ENCODE results near the gene EHD3. TPM values are rescaled to one million over a fixed set of nuclear protein-coding genes. Genes with fewer than 3 reads are reported as not detected.

The EHD3 gene
- total RNA-seq, 1 donor from 2014 or later: 13.2 TPM

DNA sequence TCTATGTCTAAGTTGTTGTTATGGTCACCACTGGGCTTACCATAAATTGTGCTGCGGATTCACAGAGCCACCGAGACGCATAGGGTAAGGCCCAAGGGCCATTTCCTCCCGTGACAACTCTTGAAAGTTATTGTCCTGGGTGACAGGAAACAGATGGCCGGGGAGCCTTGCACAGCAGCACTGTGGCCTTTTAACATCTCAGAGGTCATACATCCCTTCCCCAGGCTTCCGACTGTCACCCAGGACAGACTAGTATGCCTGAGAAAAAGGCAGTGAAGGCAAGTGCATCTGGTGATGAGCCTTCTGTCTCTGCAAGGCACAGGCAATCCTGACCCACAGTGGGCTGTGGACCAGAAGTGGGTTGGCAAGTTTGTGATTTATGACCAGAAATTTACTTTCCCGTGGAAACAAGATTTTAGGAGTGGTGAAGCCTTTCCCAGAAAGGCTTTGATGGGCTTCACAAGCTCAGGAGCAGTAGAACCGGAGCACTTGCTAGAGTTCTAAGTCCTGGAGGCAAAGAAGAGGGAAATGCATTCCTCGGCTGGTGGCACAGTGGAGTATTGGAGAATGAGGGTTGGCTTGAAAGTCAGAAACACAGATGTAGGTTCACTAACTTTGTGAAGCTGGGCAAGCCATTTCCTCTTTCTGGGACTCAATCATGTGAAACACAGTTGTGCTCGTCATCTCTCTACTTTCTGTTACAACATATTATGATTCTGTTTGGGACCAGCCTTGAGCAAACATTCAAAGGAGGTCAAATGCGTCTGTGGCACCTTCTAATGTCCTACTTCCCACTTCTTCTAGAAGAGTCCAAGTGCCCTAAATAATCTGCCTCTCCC, 14.6 kb upstream of the EHD3 start:
- Mint-ChIP-seq H3K27ac (no peak overlapping the region), H3K9me3 (no peaks in the 10 kb centered on the region), H3K4me1 (peaks cover 9% of the 10 kb centered on the region), H3K36me3 (no peaks in the 10 kb centered on the region), H3K4me3 (no peak overlapping the region), H3K27me3 (ENCODE audit: low read depth) (peaks cover 48% of the 10 kb centered on the region)
- DNase-seq (ENCODE audit: low spot score in 2 of 2, unreplicated experiment in 2 of 2): no peak
- TF ChIP-seq, protein P1, sequence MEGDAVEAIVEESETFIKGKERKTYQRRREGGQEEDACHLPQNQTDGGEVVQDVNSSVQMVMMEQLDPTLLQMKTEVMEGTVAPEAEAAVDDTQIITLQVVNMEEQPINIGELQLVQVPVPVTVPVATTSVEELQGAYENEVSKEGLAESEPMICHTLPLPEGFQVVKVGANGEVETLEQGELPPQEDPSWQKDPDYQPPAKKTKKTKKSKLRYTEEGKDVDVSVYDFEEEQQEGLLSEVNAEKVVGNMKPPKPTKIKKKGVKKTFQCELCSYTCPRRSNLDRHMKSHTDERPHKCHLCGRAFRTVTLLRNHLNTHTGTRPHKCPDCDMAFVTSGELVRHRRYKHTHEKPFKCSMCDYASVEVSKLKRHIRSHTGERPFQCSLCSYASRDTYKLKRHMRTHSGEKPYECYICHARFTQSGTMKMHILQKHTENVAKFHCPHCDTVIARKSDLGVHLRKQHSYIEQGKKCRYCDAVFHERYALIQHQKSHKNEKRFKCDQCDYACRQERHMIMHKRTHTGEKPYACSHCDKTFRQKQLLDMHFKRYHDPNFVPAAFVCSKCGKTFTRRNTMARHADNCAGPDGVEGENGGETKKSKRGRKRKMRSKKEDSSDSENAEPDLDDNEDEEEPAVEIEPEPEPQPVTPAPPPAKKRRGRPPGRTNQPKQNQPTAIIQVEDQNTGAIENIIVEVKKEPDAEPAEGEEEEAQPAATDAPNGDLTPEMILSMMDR (IDR thresholded peaks at IDR 0.05; ENCODE audit: unreplicated experiment): no peak

DNA sequence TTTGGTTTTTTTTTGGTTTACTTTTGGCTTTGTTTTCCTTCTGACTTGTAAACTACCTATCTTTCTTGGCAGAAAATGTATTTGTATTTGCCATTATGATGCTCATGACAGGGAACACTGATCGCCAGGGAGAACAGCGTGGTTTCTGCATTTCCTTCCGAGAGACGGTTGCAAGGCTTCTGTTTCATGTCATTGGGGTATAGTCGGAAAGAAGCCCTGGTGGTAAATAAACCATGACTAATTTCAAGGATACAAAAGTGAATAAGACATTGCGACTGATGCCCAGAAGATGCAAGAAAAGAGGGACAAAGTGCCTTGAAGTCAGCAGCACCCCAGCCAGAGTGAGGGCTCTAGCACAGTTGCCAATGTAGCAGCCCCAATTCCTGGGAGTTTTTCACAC, 12.4 kb upstream of the EHD3 start:
- Mint-ChIP-seq H3K36me3 (no peaks in the 10 kb centered on the region), H3K27me3 (ENCODE audit: low read depth) (peaks cover 39% of the 10 kb centered on the region), H3K4me3 (no peak overlapping the region), H3K27ac (no peak overlapping the region), H3K4me1 (peaks cover 5% of the 10 kb centered on the region), H3K9me3 (no peaks in the 10 kb centered on the region)
- TF ChIP-seq, protein P1 (IDR thresholded peaks at IDR 0.05; ENCODE audit: unreplicated experiment): no peak
- DNase-seq (ENCODE audit: low spot score in 2 of 2, unreplicated experiment in 2 of 2): no peak

DNA sequence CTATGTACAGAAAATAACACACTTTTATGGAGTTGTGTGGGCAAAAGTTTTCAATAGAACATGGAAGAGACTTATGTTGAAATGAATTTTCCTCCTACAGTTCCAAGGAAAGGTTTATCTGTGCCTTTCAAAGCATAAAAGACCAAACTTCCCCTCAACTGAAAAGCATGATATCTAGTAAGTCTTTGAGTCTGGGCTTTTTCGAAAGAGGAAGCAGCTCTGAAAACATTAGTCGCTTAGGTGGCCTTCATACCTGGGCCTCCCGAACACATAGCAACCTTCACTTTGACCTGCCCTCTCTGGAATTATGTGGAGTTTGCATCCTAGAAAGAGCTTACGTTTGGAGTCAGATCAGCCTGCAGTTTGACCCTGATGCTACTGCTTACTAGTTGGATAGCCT, 11.9 kb upstream of the EHD3 start:
- DNase-seq (ENCODE audit: low spot score in 2 of 2, unreplicated experiment in 2 of 2): no peak
- TF ChIP-seq, protein P1 (IDR thresholded peaks at IDR 0.05; ENCODE audit: unreplicated experiment): no peak
- H3K27me3 Mint-ChIP-seq (ENCODE audit: low read depth): peaks cover 36% of the 10 kb centered on the region
- no peak overlapping the region for H3K27ac Mint-ChIP-seq
- no peak overlapping the region for H3K4me3 Mint-ChIP-seq
- H3K9me3 Mint-ChIP-seq: no peaks in the 10 kb centered on the region
- peaks cover 10% of the 10 kb centered on the region for H3K4me1 Mint-ChIP-seq
- no peaks in the 10 kb centered on the region for H3K36me3 Mint-ChIP-seq

DNA sequence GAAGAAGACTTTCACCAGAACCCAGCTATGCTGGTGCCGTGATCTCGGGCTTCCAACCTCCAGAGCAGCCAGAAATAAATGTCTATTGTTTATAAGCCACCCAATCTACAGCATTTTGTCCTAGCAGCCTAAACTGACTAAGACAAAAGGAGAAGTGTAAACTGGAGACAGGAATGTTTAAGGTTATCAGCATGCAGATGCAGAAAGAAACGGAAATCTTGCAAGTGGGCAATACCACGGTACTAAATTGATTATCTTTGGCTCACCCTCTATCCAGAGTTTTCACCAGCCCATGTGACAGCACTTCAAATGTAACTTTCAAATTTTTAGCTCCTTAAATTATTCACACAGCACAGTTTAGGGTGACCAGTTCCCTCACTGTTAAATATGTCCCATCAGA, 10.9 kb upstream of the EHD3 start:
- Mint-ChIP-seq H3K27ac (no peak overlapping the region), H3K4me3 (no peak overlapping the region), H3K27me3 (ENCODE audit: low read depth) (peaks cover 27% of the 10 kb centered on the region), H3K4me1 (peaks cover 18% of the 10 kb centered on the region), H3K9me3 (no peaks in the 10 kb centered on the region), H3K36me3 (no peaks in the 10 kb centered on the region)
- TF ChIP-seq, protein P1 (IDR thresholded peaks at IDR 0.05; ENCODE audit: unreplicated experiment): no peak
- no peak for DNase-seq (ENCODE audit: low spot score in 2 of 2, unreplicated experiment in 2 of 2)

DNA sequence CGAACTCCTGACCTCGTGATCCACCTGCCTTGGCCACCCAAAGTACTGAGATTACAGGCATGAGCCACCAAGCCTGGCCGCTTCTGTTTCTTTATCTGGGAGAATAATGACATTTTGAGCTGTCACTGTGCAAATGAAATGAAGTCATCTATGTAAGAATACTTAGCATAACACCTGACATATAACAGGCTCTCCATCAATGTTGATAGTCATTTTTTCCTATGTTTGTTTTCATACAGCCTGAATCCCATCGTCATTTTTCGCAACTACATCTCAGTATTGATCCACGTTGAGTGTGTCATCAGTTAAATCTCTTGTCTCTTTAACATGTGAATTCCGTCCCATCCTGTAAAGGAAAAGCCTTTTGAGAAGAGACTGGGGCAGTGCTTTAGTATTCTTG, 10.2 kb upstream of the EHD3 start:
- Mint-ChIP-seq H3K27me3 (ENCODE audit: low read depth) (peaks cover 23% of the 10 kb centered on the region), H3K4me1 (peaks cover 18% of the 10 kb centered on the region), H3K9me3 (no peaks in the 10 kb centered on the region), H3K27ac (no peak overlapping the region), H3K4me3 (no peak overlapping the region), H3K36me3 (no peaks in the 10 kb centered on the region)
- TF ChIP-seq, protein P1 (IDR thresholded peaks at IDR 0.05; ENCODE audit: unreplicated experiment): no peak
- DNase-seq (ENCODE audit: low spot score in 2 of 2, unreplicated experiment in 2 of 2): no peak
